Suppressor macrophage treated with lipopolysaccharide for 4 hours (primary cell): Measurements from ENCODE around the gene TLX2.

Source experiments
- DNase-seq: peaks from one replicate; pipeline ENCODE4 v3.0.0-alpha.2; 2020

TLX2 gene

DNA sequence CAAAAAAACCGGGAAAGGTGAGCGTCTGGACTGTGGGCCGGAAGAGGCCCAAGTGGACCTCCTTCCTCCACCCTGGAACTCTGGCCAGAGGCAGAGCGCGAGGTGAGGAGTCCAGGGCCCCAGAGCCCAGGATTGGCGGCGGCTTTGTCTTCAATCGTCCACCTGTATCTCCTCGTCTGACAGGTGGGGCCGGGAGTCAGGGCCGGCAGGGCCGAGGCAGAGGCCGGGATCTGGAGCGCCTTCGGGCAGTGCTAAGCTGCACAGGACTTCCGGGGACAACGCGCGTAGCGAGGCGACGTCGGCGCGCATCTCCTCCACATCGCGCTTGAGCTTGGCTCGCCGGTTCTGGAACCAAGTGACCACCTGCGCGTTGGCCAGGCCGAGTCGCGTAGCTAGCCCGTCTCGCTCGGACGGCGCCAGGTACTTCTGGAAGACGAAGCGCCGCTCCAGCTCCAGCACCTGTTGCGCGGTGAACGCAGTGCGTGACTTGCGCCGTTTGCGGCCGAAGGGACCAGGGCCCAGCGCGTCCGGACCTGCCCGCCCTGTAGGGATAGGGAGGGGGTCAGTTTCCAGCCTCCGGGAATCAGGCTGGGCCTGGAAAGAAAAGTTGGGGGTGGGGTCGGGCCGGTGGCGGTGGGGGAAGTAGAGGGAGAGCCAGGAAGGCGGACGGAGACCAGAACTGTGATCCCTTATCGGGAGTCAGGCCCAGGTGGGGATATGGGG, 16.3 kb upstream of the TLX2 start:
- no peak for DNase-seq

DNA sequence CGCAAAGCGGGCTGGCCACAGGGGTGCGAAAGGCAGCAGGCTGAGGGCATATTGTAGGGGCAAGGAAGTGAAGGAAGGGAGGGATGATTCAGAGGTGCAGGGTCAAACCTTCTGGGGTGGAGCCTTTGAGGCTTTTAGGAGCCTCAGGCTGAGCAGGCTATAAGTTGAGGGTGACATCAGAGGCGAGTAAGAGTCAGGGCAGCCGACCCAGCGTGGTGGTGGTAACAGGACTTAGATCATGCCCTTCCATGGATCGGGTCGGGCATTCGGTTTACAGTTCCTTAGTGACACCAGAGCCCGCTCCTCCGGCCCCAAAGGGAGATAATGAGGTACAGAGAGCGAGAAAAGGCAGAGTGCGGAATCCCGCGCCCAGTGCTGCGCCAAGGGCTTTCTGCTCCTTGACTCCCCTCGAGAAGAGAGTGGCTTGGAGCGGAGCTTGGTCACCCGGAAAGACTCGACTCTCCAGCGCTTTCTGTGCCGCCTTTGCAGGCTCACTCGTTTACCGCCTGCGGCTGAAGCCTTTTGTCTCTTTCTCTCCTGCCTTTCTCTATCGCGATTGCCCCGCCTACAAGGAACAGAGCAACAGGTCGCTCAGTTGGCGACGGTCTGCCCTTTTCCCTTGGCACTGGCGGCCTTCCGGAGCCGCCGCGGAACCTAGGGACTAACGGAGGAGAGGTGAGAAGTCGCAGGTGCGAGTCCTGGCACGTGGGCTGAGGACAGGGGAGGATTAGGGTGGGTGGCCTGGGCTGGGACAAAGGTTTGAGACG, 15.6 kb upstream of the TLX2 start:
- peak; percentile 58 for DNase-seq

DNA sequence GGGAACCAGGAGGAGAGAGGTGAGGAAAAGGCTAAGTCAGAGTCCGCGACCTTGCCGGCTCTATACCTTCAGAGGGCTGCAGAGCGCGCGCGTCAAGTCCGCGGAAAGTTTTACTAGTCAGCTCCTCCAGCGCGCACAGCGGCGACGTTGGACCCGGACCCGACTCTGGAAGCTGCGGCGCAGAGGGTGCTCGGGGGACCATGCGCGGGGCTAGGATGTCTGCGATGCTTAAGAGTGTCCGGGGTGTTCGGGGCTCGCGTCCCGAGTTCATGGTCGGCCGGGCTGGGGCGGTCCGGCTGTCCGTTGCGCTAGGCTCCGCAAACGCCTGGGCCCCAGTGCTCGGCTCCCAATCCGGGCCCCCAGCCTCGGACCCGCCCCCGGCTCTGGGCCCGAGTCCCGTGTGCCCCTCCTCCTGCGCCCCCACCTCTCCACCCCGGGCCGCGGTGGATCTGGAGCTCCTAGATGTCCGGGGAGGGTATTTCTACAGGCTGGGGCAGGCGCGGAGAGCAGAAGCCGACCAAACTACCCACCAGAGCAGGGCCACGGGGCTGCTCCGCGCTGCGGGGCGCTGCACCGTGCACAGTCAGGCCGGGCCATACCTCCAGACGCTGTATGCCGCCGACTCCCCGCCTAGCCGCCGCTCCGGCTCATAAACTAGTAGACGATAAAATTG, 14.8 kb upstream of the TLX2 start, which contains the start of gene LBX2:
Gene LBX2, minus strand, starts transcription at position 337 of the 673 bp plus-strand sequence. Its CDS starts 66 bp downstream, at position 271.
- no peak for DNase-seq

DNA sequence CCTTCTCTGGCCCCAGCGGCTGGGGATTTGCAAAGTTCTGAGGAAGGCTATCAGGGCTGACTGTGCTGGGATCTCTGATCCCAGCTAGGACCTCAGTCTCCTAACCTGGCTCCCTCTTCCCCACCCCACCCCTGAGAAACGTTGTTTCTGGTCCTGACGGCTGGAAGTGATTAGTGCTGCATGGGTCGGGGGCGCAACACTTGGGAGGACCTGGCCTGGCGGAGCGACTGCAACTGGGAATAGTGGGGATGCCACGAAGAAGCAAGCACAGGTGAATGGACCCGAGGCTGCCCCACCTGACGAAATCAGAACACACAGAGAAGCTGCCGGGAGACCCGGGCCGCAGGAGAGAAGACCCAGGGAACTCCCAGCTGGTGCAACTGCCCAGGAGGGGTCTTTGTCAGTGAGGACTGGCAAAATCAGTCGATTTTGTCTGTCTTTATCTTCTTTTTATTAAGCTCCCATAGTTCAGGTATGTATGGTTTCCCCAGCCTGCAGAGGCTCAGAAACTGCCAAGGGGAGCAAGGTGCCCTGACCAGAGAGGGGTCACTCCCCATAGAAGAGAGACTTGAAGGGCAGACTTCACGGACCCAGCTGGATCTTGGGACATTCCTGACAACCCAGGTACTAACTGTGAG, 14.2 kb upstream of the TLX2 start:
- no peak for DNase-seq

DNA sequence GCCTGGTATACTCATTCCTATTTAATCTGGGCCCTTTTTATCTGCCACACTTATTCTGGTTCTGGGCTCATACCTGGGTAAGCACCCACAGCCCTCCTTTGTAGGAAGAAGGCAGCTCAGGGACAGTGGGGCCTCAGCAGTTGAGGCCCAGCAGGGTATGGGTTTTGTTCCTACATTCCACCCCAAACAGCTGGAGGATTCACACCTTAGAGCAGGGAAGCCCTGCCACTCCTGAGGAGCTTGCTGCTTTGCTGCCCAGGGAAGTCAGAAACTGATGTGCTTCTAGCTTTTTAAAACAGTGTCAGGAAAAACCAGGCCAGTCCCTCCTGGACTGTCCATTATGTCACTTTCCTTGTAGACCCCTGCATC, 13.7 kb upstream of the TLX2 start:
- DNase-seq: no peak

DNA sequence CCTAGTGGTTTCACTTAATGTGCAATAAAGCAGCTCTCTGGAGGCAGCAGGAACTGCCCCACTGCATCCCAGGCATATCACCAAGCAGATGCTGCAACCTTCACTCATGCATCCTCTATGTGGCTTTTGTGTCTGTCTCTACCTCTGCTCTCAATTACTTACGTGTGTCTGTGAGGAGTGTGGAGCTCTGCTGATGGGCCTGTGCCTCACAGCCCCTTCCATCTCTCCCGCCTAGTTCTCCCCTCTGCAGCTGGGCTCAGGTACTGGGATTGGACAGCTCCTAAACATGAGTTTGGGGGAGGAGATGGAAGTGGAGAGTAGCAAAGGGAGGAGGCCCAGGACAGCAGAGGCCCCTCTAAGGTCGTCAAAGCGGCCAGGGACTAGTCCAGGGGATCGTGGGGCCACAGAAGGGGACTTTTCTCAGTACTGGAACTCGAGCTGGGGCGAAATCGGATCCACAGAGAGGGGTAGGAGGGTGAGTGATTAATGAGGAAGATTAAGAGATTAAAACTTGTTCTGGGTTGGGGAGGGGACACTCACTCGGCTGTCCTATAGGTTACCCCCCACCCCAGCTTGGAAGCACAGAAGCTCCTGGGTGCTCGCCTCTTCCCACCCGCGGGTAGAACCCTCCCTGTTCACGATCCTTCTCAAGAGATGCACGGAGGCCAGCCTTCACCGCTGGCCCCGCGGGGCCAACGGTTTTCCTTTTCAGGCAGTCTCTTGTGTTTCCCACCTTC, 12.7 kb upstream of the TLX2 start:
- no peak for DNase-seq

DNA sequence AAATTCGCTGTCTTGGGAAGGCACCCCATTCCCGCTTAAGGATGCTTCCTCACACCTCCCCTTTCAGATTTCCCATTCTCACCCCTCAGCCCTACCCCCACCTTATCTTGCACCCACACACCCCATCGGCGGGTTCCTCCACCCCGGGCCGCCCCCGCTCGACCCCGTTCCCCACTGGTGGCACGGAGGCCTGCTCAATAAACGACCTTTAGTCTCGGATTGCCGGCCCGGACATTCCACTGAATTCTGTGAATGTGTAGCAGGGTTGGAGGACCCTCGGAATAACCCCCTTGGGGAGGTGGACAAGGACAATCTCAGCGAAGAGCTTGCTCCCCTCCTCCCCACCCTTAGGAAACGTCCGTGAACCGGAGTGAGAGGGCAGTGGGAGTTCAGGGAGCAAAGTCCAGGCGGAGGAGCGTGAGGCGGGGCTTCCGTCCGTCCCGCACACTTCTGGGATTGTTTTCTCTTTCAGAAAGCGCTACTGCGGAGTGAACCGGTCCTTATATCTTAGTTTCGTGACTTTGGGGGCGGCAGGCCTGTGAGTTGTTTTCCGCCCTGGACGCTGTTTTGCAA, 12.0 kb upstream of the TLX2 start:
- peak; percentile 52 for DNase-seq

DNA sequence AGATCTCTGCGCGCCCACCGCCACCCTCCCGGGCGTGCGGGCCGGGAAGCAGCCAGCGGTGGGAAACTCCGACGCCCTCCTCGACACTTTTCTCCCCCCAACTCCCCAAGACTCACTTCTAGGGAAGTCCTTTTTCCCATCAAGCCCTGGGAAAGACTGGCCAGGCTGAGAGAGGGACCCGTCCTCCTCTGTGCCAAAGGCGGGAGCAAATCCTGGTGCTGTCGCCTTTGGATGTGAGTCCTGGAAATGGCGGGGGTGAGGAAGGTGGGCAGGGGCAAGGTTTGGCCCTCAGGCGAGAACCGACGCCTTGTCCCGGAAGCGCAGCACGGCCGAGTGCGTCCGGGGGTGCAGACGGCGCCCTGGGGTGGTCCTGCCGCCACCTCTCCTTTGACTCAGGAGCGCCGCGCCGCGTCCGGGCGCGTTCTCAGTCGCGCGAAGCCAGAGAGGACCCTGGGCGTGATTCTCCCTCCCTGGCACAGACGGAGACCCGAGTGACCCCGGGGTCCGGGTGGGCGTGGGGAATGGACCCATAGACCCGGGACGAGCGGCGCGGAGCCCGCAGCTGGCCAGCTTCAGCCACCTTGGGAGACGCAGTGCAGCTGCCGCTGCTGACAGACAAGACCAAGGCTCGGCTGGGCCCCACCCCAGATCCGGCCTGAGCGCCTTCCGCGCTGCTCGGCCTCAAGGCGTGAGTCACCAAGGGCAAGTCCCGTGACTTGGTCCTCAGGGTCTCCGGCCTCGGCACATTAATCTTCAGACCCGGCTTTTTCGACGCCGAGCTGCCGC, 11.3 kb upstream of the TLX2 start:
- DNase-seq: peak; percentile 85

DNA sequence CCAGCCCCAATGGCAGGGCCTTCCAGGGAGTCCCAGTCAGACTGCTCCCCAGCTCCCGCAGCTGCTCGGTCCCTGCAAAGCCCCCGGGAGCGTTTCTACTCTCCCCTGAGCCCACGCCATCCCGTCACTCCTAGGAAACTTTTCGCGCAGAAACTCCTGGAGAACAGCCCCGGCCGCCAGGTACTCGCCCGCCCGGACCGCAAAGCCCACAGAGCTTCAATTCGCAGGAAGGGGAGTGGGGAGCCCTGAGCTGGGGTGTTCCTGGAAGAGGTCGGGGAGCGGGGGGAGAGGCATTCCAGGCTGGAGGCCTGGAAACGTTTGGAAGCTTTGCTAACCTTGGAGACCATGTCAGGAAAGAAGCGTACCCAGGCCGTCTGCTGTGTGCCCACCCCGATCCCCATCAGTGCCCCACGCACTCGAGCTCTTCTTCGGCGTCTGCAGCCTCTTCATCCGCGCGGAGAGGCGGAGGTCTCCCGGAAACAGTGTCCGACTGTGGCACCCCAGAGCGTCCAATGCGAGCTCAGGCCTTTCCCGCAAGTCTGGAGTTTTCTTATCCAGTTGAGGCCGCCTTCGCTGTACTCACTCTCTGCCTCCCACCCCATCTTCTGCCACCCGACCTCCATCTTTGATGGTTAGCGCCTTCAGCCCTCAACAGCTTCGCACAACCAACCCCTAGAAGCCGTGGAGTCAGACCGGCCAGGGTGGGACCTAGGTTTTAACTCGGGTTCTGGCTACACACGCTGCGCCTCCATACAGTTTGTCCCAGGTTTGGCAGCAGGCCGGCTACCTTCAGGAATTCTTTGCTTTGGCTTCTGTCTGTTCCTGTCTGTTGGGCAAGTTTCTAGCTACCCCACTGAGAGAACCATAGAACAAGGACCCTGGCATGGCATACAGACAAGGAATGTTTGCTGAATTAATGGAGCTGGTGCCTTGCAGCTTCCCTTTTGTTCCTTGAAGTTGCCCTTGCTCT, 10.5 kb upstream of the TLX2 start:
- DNase-seq: no peak

DNA sequence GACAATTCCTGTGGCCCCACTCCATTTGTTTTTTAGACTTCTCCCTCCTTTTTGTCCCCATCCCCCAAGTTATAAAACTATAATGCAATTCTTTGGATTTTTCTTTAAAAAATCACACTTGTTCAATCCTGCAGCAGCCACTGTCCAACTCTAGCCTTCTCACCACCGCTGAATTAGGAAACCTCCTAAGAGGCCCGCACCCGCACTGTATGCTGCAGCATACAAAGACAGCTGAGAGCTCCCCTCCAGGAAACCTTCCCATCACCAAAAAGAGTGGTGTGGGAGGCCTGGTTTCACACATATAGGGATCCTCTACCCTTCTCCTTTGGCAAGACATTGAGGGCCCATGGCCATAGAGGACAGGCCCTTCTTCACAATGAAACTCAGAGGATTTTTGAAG, 9.7 kb upstream of the TLX2 start:
- DNase-seq: no peak

DNA sequence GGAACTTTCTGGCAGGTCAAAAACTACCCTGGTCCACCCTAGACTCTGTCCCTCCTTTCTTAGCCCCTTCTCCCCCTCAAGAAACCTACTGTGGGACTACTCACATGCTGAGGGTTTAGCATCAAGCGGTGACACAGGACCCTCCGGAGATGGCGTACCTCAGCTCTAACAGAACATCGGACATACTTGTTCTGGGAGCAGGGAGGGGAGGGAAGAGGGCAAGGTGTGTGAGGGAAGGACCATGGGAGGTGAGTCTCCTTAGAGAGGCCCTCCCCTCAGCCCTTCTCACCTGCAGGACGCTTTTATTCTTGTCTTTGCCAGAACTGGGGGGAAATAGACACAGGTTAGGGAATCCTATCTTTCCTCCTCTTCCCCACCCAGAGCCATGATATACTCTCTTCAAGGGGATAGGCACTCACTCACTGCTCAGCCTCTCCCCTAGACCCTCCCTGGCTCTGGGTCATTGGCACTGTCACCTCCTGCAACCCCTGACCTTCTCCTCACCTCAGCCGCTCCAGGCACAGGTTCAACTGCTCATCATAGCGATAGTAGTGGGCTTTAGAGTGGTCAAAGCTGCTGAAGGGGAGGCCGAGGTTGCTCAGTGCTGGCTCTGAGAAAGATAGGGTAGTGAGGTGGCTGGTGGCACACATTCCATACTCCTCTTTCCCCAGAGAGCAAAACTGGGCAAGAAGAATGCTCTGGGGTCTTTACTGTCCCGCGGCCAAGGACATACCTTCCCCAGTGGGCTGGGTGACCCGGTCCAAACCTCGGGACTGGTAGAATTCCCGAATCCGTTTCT, 8.6 kb upstream of the TLX2 start:
- DNase-seq: no peak

DNA sequence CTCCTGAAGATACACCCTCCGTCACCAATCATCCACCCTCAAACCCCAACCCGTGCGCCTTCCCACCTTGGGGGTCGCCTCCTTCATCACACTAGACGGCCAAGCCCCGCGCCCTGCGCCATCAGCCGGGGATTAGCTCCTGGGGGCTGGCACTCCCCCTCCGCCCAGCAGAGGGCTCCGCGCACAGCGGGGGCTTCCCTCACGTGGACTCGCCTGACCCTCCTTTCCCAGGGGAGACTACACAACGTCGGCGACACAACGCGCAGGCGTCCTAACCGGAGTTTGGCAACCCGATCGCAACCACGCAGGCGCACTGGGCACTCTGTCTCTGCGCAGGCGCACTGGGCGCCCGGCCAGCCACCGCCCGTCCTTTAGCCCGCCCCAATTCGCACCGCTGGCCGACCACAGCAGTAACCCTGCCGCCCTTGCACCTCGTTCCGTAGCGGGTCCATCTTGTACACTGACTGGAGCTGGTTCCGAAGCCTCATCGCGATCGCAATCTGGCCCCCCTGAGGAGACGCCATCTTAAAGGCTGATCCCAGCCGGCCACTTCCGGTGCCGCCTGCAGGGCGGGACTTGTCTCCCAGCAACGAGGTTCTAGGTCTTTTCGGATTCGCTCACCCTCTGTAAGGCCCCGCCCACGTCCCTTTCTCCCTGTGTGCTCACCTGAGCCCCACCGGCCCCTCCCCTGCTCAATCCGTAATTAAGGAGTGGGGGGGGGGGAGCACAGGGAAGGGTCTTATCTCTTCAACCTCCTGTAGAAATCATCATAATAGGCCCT, 6.9 kb upstream of the TLX2 start, which contains the start of gene PCGF1:
Gene PCGF1, minus strand, starts transcription at position 551 of the 781 bp plus-strand sequence. Its CDS starts 27 bp downstream, at position 524.
- peak; percentile 99 for DNase-seq

DNA sequence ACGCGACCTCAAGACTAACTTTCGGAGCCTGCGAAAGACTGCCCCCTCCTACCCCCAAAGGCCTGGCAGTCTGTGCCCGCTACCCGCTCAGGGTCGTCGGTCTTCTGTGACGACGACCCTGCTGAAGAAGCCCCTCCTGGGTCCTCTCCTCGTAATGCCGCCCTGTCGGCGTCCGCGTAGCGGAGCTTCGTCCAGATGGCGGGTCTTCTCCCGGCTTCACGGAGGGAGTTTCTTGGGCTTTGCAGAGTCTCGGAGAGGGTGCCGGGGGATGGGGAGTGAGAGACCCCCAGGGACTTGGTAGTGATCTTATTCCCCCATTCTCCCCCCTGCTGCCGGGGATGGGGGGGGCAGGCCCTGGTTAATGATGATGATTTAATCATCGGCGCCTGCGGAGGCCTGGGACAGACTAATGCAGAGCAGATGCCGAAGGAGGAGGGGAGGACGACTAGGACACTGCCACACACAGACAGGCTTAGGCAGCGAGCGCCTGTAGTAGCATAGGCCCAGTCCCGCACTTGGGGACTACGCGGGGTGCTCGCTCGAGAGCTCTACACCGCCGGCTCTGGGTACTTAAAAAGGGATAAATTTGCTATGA, 6.2 kb upstream of the TLX2 start:
- no peak for DNase-seq

DNA sequence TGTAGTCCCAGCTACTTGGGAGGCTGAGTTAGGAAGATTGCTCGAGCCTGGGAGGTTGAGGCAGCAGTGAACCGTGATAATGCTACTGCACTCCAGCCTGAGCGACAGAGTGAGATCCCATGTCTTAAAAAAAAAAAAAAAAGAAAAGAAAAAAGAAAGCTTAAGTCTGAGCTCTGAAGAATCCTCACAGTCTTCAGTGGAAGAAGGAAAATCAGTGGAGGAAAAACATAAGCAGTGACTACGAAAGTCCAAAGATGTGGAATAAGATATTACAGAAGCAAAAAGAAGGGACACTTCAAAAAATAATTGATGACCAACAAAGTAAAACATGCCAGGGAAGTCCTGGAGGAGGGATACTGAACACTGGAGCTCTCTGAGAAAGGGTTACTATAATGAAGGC, 4.0 kb upstream of the TLX2 start:
- DNase-seq: no peak

DNA sequence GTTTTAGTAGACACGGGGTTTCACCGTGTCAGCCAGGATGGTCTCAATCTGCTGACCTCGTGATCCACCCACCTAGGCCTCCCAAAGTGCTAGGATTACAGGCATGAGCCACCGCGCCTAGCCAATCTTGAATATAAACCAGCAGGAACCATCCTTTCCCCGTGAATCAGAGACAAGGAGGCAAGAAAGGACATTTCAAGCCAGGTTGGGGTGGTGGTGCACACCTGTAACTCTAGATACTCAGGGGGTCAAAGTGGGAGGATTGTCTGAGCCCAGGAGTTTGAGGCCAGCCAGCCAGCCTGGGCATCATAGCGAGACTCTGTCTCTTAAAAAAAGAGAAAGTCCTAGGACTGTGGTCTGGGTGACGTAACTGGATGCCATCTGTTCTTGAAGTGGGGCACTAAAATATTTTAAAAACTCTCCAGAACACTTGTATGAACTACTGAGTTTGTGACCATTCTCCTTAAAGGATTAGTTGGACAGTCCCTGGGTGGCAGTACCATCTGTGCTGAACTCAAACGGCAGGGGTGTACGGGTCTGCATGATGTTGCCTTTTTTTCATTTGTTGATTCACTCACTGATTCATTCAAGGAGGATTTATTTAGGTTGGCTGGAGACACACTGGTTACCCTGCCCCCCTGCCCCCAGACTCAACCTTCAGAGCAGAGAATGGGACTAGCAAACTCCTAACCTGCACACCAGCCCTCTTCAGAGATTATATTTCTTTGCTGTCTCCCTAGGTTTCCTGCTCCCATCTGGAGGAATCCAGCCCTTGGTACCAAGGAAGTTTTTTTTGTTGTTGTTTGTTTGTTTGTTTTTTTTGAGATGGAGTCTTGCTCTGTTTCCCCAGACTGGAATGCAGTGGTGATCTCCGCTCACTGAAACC, 2.9 kb upstream of the TLX2 start:
- no peak for DNase-seq

DNA sequence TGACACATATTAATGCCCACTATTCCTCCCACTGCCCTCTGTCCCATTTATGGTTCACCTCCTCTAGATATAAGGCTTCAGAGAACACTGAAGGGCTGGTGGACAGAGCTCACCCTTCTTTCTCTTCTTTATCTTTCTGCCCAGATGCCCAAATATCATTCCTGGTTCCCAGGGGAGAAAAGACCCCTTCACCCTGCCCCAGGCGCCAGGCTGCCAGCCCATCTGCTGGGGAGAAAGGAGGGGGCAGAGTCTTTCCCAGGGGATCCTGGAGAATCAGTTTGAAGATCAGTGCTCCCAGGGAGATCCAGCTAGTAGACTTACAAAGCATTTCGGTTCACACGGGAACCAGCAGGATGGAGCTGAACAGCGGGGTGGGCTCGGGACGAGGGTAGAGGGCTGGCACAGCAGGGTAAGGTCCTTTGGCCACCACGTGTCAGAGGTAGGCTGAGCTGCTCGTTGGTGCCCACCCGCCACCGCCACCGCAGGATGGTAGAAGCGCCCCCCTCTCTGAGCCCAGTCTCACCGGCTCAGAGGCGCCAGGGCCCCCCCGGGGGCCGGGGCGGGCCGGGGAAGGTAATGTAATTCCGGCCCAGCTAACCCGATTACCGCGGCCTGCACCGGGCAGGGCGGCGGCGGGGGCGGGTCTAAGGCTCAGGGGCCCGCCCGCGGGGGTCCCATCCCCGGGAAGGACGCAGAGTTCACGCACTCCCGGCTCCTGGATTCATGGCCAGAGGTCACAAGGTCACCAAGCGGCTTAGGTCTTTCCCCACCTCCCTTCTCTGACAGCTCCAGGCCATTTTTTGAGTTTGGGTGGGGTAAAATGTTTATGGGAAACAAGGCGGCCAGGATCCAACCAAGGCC, 1.3 kb upstream of the TLX2 start:
- no peak for DNase-seq
